CD4-positive, CD25-positive, alpha-beta regulatory T cell (primary cell): ENCODE measurements around the gene GPER1. TPM values are rescaled to one million over a fixed set of nuclear protein-coding genes. Genes with fewer than 3 reads are reported as not detected.

Experiments used
- ATAC-seq, 2 donors: fragments of 150-1000 bp; cut with Tn5 transposase; one replicate each; pipeline ENCODE4 v1.10.0; 2021; ENCODE audit warnings: low read depth in 2 of 2, moderate number of reproducible peaks in 2 of 2, moderate library complexity in 1 of 2
- DNase-seq, 3 donors: peaks; one replicate each; pipeline versions ENCODE4 v3.0.0 to v3.0.0-alpha.2; 2012 to 2022; ENCODE audit warnings: mixed read lengths in 1 of 3
- H3K27ac ChIP-seq: one replicate; pipeline ENCODE4 v1.7.0; 2013; ENCODE audit warnings: mild to moderate bottlenecking, low read length; ENCODE audit not compliant: insufficient read depth, poor library complexity, severe bottlenecking
- H3K27me3 ChIP-seq: one replicate; pipeline ENCODE4 v1.7.0; 2013; ENCODE audit warnings: low read length; ENCODE audit not compliant: control insufficient read depth, insufficient read depth
- H3K36me3 ChIP-seq: one replicate; pipeline ENCODE4 v1.7.0; 2013; ENCODE audit warnings: mild to moderate bottlenecking, low read length, moderate library complexity; ENCODE audit not compliant: control insufficient read depth, insufficient read depth
- H3K4me1 ChIP-seq: 2 replicates; pipeline ENCODE4 v1.7.0; 2013; ENCODE audit warnings: mild to moderate bottlenecking, low read length; ENCODE audit not compliant: insufficient read depth, control insufficient read depth, poor library complexity, severe bottlenecking
- H3K4me3 ChIP-seq: one replicate; pipeline ENCODE4 v1.7.0; 2013; ENCODE audit warnings: low read depth, mild to moderate bottlenecking, low read length, moderate library complexity
- H3K9me3 ChIP-seq, 2 experiments: 1 replicate in 1 of 2; 2 replicates in 1 of 2; pipeline ENCODE4 v1.7.0; 2013; ENCODE audit warnings: low read length in 2 of 2, mild to moderate bottlenecking in 1 of 2, moderate library complexity in 1 of 2; ENCODE audit not compliant: control insufficient read depth in 2 of 2
- H3K27ac Mint-ChIP-seq, 3 donors: one replicate each; pipeline ENCODE4 v1.8.0; 2020 to 2022; ENCODE audit warnings: mild to moderate bottlenecking in 3 of 3, mixed read lengths in 3 of 3, moderate library complexity in 2 of 3
- H3K27me3 Mint-ChIP-seq: one replicate; pipeline ENCODE4 v1.8.0; 2022; ENCODE audit warnings: mild to moderate bottlenecking, mixed read lengths
- H3K36me3 Mint-ChIP-seq: one replicate; pipeline ENCODE4 v1.8.0; 2020; ENCODE audit warnings: mixed read lengths
- H3K4me1 Mint-ChIP-seq, 4 donors: one replicate each; pipeline ENCODE4 v1.8.0; 2020 to 2022; ENCODE audit warnings: mixed read lengths in 4 of 4, mild to moderate bottlenecking in 1 of 4
- H3K4me3 Mint-ChIP-seq, 4 donors: one replicate each; pipeline ENCODE4 v1.8.0; 2020 to 2022; ENCODE audit warnings: mild to moderate bottlenecking in 4 of 4, mixed read lengths in 4 of 4, moderate library complexity in 3 of 4
- H3K9me3 Mint-ChIP-seq, 7 donors: one replicate each; pipeline ENCODE4 v1.8.0; 2020 to 2022; ENCODE audit warnings: mixed read lengths in 7 of 7, mild to moderate bottlenecking in 3 of 7, moderate library complexity in 2 of 7
- polyA plus RNA-seq, 4 donors: library from polyadenylated mRNA; unstranded; fragments of 300-500 nt; fragmentation: Illumina TruSeq; gene quantifications; one replicate each; pipeline ENCODE4 v1.2.3, GENCODE V29; 2021
- total RNA-seq: library from RNA; stranded (reverse); gene quantifications from one replicate; pipeline ENCODE4 v1.2.3, GENCODE V29; 2022

Gene GPER1
- total and polyA plus RNA-seq, 5 donors from 2014 or later = 0.10 TPM; not detected in 4

DNA sequence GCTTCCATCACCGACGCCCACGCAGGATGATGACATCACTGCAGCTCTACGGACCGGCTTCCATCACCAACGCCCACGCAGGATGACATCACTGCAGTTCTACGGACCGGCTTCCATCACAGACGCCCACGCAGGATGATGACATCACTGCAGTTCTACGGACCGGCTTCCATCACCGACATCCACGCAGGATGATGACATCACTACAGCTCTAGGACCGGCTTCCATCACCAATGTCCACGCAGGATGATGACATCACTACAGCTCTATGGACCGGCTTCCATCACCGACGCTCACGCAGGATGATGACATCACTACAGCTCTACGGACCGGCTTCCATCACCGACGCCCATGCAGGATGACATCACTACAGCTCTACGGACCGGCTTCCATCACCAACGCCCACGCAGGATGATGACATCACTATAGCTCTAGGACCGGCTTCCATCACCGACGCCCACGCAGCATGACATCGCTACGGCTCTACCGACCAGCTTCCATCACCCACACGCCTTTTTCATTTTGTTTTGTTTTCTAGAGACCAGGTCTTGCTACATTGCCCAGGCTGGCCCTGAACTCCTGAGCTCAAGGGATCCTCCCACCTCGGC is 29.5 kb downstream of the GPER1 start:
- no peak for ATAC-seq
- no peak overlapping the region for H3K27ac Mint-ChIP-seq
- H3K36me3 ChIP-seq = no peaks in the 10 kb centered on the region

DNA sequence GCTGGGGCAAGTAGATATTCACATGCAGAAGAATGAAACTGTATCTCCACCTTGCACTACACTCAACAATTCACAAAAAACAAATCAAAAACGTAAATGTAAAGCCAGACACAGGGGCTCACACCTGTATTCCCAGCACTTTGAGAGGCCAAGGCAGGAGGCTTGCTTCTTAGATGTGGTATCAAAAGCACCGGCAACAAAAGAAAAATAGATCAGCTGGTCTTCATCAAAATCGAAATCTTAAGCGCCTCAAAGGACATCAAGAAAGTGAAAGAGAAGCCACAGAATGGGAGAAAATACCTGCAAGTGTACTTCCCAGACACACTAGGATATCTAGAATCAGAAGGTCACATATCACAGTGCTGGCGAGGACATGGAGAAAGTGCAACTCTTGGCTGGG is 31.3 kb downstream of the GPER1 start:
- Mint-ChIP-seq H3K27ac (no peak overlapping the region), H3K4me3 (no peak overlapping the region), H3K9me3 (no peaks in the 10 kb centered on the region), H3K4me1 (peaks cover 0 to 9% (median 4%) of the 10 kb centered on the region in 4 donors), H3K36me3 (no peaks in the 10 kb centered on the region), H3K27me3 (no peaks in the 10 kb centered on the region)
- Histone ChIP-seq H3K9me3 (no peaks in the 10 kb centered on the region), H3K27ac (no peak overlapping the region), H3K36me3 (no peaks in the 10 kb centered on the region), H3K4me3 (no peak overlapping the region), H3K27me3 (no peaks in the 10 kb centered on the region), H3K4me1 (no peaks in the 10 kb centered on the region)
- ATAC-seq = no peak
- DNase-seq = no peak

More for the DNA sequence above, 29.5 kb downstream of the GPER1 start:
- Mint-ChIP-seq H3K27me3 (no peaks in the 10 kb centered on the region), H3K4me3 (no peak overlapping the region), H3K4me1 (peaks cover 0 to 9% (median 5%) of the 10 kb centered on the region in 4 donors), H3K36me3 (no peaks in the 10 kb centered on the region), H3K9me3 (no peaks in the 10 kb centered on the region)
- no peaks in the 10 kb centered on the region for H3K27me3 ChIP-seq
- no peaks in the 10 kb centered on the region for H3K9me3 ChIP-seq
- no peak for DNase-seq
- no peak overlapping the region for H3K27ac ChIP-seq
- no peak overlapping the region for H3K4me3 ChIP-seq
- no peaks in the 10 kb centered on the region for H3K4me1 ChIP-seq

DNA sequence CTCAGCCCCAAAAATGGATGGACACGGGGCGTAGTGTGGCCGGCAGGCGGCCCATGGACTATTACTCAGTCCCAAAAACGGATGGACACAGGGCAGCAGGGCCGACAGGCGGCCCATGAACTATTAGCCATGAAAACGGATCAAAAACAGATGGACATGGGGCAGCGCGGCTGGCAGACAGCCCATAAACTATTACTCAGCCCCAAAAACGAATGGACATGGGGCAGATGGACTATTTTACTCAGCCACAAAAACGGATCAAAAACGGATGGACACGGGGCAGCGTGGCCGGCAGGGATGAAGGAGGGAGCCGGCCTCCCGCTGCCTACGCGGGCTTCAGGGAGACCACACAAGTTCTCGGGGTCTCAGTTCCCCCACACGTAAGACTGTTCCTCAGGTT is 32.9 kb downstream of the GPER1 start:
- no peaks in the 10 kb centered on the region for H3K9me3 Mint-ChIP-seq
- DNase-seq = no peak
- Histone ChIP-seq H3K9me3 (no peaks in the 10 kb centered on the region), H3K4me3 (no peak overlapping the region), H3K27ac (no peak overlapping the region), H3K27me3 (no peaks in the 10 kb centered on the region), H3K36me3 (no peaks in the 10 kb centered on the region), H3K4me1 (no peaks in the 10 kb centered on the region)
- peaks cover 0 to 9% (median 4%) of the 10 kb centered on the region in 4 donors for H3K4me1 Mint-ChIP-seq
- ATAC-seq = no peak
- no peaks in the 10 kb centered on the region for H3K36me3 Mint-ChIP-seq
- H3K27ac Mint-ChIP-seq = no peak overlapping the region
- H3K27me3 Mint-ChIP-seq = no peaks in the 10 kb centered on the region
- no peak overlapping the region for H3K4me3 Mint-ChIP-seq

DNA sequence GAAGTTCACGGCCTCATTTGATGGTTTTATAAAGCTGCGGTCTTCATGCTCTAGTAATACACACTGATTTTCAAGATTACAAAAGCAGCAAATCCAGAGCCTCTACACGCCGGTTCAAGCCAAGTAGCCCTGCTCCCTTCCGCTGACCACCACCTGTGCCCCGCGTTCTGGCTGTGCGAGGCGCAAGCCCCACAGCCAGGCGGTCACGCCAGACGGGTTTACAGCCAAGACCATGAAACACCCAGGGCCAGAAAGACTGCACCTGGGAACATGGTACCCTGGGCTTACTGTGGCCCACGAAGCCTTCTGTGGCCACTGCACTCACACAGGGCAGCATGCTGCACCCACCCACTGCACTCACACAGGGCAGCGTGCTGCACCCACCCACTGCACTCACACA is 33.6 kb downstream of the GPER1 start:
- Mint-ChIP-seq H3K27ac (no peak overlapping the region), H3K9me3 (no peaks in the 10 kb centered on the region), H3K4me1 (peaks cover 0 to 9% (median 4%) of the 10 kb centered on the region in 4 donors), H3K27me3 (no peaks in the 10 kb centered on the region), H3K4me3 (no peak overlapping the region), H3K36me3 (no peaks in the 10 kb centered on the region)
- Histone ChIP-seq H3K4me3 (no peak overlapping the region), H3K4me1 (no peaks in the 10 kb centered on the region), H3K27me3 (no peaks in the 10 kb centered on the region), H3K9me3 (no peaks in the 10 kb centered on the region), H3K27ac (no peak overlapping the region), H3K36me3 (no peaks in the 10 kb centered on the region)
- DNase-seq (no peak), ATAC-seq (no peak)

DNA sequence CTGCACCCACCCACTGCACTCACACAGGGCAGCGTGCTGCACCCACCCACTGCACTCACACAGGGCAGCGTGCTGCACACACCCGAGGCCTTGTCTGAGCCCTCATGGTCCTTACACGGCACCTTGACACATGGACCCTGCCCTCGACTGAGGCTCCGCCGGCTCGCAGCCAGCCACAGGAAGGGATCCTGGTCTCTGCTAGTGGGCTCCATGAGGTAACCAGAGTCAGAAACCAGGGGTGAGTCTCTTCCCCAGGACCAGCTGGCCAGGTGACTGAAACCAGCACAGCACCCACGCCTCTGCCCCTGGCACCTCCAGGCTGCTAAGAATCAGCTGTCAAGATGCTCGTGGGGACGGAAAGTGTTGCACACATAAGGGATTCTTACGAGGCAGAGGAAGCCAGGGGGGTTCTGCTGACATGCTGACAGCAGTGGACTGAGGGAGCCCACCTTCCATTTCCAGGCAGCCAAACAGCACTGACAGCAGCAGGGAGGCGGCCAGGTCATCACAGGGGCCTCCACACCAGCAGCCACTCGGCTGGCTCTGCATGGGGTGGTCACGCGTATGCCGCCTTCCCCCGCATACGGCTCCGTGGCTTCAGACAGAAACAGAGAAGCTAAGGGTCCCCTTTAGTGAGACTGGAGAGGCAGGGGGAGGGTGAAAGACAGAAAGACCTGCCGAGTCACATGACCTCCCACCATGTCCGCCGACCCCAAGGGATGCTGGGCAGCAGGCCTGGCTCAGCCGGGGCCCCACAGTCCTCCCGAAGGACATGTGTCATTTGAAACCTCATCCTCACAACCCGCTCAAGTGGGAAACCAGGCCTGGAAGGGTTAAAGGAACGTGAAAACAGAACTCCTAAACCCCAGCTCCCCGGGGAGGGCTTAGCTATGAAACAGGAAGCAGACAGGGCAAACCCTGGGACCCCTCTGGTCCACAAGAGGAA is 34.2 kb downstream of the GPER1 start:
- H3K4me1 ChIP-seq = no peaks in the 10 kb centered on the region
- H3K4me3 ChIP-seq = no peak overlapping the region
- H3K27me3 ChIP-seq = no peaks in the 10 kb centered on the region
- no peak for ATAC-seq
- H3K27ac ChIP-seq = no peak overlapping the region
- no peaks in the 10 kb centered on the region for H3K36me3 ChIP-seq
- peaks cover 0 to 9% (median 4%) of the 10 kb centered on the region in 4 donors for H3K4me1 Mint-ChIP-seq
- H3K9me3 ChIP-seq = no peaks in the 10 kb centered on the region
- H3K9me3 Mint-ChIP-seq = no peaks in the 10 kb centered on the region
- no peak for DNase-seq
- H3K4me3 Mint-ChIP-seq = no peak overlapping the region
- H3K27me3 Mint-ChIP-seq = no peaks in the 10 kb centered on the region
- H3K27ac Mint-ChIP-seq = no peak overlapping the region
- H3K36me3 Mint-ChIP-seq = peaks cover 4% of the 10 kb centered on the region

DNA sequence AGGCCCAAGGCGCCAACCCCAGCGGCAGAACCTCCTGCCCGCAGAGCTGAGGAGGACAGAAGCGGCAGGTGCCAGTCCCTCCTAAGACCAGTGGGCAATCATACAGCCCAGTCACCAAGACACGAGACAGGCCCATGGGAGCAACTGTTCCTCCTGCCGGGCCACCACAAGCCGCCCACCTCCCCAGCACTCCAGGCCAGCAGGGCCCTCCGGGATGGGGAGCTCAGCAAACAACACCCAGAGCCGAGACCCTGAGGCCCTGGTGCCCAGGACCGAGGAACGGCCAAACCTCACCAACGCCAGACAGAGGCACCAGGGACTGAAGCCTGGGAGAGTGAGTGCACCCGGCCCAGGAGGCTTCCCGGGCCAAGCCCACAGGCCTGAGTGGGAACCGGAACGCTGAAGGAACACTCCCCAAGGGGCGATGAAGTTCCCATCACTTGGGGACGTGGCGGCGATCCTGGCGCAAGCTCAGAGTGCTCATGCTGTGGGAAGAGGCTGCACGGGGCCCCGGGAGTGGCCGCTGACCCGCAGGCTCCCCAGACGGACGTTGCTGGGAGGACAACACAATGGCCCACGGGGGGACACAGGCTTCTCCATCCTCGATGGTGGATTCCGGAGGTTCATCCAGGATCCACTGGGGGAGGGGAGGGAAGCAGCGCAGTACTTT is 35.1 kb downstream of the GPER1 start:
- Histone ChIP-seq H3K9me3 (no peaks in the 10 kb centered on the region), H3K27me3 (no peaks in the 10 kb centered on the region), H3K36me3 (no peaks in the 10 kb centered on the region), H3K27ac (no peak overlapping the region), H3K4me1 (no peaks in the 10 kb centered on the region), H3K4me3 (no peak overlapping the region)
- Mint-ChIP-seq H3K36me3 (peaks cover 4% of the 10 kb centered on the region), H3K27me3 (no peaks in the 10 kb centered on the region), H3K27ac (no peak overlapping the region), H3K9me3 (no peaks in the 10 kb centered on the region), H3K4me1 (peaks cover 0 to 9% (median 4%) of the 10 kb centered on the region in 4 donors), H3K4me3 (no peak overlapping the region)
- no peak for ATAC-seq
- no peak for DNase-seq

DNA sequence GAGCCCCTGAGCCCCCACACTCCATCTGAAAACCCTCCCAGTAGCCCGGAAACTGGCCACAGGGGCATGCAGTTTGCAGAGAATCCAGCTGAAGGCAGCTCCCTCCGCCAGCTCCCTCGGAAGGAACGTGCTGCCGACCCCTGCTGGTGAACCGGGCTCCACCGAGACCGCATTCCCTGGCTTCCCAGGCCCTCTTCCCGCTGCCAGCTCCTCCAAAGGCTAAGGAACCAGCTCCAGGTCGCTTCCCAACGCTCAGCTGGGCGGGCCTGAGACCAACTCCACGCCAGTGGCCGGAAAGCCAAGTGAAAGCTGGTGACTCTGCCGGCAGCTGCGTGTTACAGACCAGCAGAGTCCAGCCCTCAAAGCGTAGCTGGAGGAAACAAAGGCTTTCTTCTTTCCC is 35.8 kb downstream of the GPER1 start:
- H3K27me3 Mint-ChIP-seq = no peaks in the 10 kb centered on the region
- DNase-seq = no peak

More for the DNA sequence above, 35.8 kb downstream of the GPER1 start:
- Mint-ChIP-seq H3K4me1 (peaks cover 0 to 5% (median 4%) of the 10 kb centered on the region in 4 donors), H3K36me3 (peaks cover 4% of the 10 kb centered on the region), H3K27ac (no peak overlapping the region), H3K9me3 (no peaks in the 10 kb centered on the region), H3K4me3 (no peak overlapping the region)
- no peaks in the 10 kb centered on the region for H3K36me3 ChIP-seq
- H3K4me1 ChIP-seq = no peaks in the 10 kb centered on the region
- no peaks in the 10 kb centered on the region for H3K9me3 ChIP-seq
- no peak overlapping the region for H3K4me3 ChIP-seq
- ATAC-seq = no peak
- no peak overlapping the region for H3K27ac ChIP-seq
- no peaks in the 10 kb centered on the region for H3K27me3 ChIP-seq
